ENCODE data around the gene GREM1.

Gene GREM1

DNA sequence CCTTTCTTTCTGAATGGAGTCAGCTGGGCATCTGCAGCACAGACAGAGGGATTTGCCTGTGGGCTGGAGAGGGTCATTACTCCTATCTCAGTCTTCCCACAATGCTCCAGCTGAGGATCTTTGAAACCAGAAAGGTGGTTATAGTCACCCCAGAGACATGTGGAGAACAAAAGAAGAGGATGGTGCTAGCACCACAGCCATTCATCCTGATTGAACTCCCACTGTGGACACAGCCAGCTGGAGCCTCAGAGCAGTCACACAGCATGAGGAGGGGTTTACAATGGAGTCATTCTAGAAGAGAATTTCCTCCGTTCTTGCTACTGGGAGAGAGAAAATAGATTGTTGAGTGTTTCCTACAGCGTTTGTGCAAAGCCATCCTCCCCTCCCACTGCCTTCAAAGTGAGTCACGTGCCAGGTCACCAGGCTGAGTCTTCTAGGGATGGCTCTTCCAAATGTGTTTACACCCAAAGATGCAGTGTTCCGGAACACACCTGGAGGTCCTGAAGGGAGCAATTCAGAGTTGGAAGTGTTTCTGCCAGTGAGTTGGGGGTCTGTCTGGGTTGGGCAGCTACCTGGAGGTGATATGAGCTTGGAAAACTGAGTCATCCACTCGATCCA is 18.9 kb upstream of the GREM1 start:
- FAIRE-seq = no peak

DNA sequence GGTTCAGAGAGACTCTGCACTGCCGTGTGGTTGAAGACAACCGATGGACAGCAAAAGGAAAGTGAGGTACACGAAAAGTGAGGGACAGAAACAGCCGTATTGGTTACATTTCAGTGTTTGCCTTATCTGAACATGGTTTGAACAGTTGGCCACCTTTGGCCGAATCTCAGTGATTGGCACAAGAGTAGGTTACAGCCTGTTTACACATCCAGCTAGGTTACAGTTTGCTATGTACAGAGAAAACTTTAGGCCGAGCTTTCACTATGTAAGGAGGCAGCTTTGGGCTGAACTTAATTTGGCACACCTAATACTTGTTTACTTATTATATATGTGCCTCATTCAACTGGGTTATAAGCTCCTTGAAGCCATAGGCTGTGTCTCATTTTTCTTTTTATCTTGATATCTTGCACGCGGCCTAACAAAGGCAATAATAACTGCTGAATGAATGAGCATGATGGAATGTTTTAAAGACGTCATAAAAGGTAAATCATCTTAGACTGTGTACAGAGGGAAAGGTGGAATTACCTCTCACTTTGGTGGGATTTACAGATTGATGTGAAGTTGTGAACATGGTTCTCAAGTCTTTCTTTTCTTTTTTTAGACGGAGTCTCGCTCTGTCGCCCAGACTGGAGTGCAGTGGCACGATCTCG is 17.2 kb upstream of the GREM1 start:
- FAIRE-seq = no peak

DNA sequence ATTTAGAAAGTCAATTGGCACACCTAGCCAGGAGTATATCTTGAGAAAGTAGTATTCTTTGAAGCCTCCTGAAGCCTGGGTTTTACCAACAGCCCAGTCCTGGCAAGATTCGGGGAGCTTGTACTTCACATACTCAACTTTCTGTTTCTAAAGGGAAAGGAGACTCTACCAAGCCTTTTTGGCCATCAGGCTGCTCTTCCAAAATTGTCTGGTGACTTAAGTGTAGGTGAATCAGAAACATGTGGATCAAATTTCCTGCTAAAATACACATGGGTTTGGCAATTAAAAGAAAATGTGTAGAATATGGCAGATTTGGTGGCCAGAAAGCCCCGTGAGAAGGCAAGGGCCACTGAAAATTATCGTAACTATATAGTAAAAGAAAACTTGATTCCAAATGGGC is 15.9 kb upstream of the GREM1 start:
- FAIRE-seq = no peak

GRCh38 chr15:32704395-32704981 is 13.3 kb upstream of the GREM1 start:
- no peak for FAIRE-seq

DNA sequence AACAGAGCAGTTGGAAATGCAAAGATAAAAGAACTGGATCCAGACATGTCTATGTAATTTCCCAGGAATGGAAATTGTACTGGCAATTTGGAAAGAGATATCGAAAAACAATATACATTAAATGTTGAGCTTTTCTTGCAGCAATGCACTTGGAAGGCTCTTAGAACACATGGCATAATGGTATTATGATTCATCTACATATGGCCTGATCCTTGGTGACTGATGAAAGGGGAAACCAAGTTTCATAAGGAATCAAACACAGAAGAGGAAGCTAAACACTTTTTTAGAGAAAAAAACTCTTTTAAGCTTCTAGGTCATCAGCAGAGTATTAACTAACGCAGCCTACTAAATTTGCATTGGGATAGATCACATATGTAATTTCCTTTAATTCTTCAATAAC is 12.4 kb upstream of the GREM1 start:
- no peak for FAIRE-seq

GRCh38 chr15:32706704-32707103 is 11.1 kb upstream of the GREM1 start:
- no peak for FAIRE-seq

GRCh38 chr15:32707436-32707835 is 10.4 kb upstream of the GREM1 start:
- FAIRE-seq = no peak

GRCh38 chr15:32709295-32710033 is 8.3 kb upstream of the GREM1 start:
- FAIRE-seq = no peak

DNA sequence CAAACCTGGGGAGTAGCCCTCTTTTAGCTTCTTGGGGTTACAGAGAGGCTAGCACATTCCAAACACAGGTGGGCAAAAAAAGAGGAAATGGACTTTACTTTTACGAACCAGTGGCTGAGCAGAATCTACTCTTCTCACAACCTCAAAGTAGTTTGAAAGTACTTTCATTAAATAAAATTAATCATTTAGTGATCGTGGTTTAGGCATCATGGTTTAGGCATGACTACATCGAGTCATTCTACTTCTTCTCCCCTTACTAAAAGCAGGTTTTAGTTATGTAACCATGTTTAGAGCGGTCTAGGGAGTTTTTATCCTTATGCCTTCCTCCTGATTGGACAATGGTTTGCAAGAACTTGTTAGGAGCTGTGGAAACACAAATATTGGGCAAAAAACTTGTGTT is 2.5 kb upstream of the GREM1 start:
- FAIRE-seq = no peak

- FAIRE-seq = no peak
Observed at GRCh38 chr15:32716216-32716914, 1.4 kb upstream of the GREM1 start.

DNA sequence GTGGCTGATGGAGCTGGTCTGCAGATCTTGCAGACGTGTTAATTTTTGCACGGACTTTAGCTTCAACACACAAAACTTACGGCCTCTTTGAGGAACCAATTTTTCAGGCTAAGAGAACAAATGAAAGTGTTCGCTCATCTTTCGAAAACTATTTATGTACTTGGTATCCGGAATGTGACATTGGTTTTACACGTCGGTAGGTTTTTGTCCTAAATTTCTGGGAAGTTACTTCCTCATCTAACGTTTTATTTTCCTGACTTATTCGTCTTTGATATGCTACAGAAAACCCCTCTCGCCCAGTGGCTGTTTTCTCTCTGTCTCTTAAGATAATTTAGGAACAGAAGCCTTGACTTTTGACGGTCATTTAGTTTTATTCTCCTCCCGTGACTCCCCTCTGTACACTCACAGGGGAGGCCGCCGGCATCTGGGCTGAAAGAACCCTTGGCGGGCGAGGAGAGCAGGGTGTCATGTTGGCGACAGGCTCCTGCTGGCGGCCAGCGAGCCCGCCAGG is 834 bp upstream of the GREM1 start:
- FAIRE-seq = no peak

GRCh38 chr15:32718227-32718820 is 520 bp downstream of the GREM1 start:
- FAIRE-seq = no peak

- no peak for FAIRE-seq
Observed at GRCh38 chr15:32718821-32719716, 1.3 kb downstream of the GREM1 start.

GRCh38 chr15:32721596-32721995 is 3.8 kb downstream of the GREM1 start:
- no peak for FAIRE-seq

- no peak for FAIRE-seq
Observed at GRCh38 chr15:32722136-32722535, 4.3 kb downstream of the GREM1 start.

GRCh38 chr15:32723171-32723948 is 5.6 kb downstream of the GREM1 start:
- FAIRE-seq = no peak

GRCh38 chr15:32729700-32730395 is 12.0 kb downstream of the GREM1 start:
- FAIRE-seq = no peak

- no peak for FAIRE-seq
Observed at GRCh38 chr15:32730677-32731654, 13.2 kb downstream of the GREM1 start.
